ENCODE data around the gene F2R. TPM values are rescaled to one million over a fixed set of nuclear protein-coding genes. Genes with fewer than 3 reads are reported as not detected.

Gene F2R
- total RNA-seq, 2 experiments from 2014 or later = 7.5 to 7.9 TPM

GRCh38 chr5:76681287-76681686 is 34.6 kb upstream of the F2R start:
- H3K9me3 Mint-ChIP-seq (ENCODE audit: insufficient read depth) = no peaks in the 10 kb centered on the region
- DNase-seq (no peak), ATAC-seq (no peak)
- peaks cover 56% of the 10 kb centered on the region for H3K36me3 Mint-ChIP-seq (ENCODE audit: low read depth)
- no peaks in the 10 kb centered on the region for H3K27me3 Mint-ChIP-seq (ENCODE audit: low read depth)
- no peak overlapping the region for H3K27ac Mint-ChIP-seq
- CTCF ChIA-PET = no interaction called here
- POLR2A ChIA-PET = no interaction called here
- no peak overlapping the region for H3K4me3 Mint-ChIP-seq
- peaks cover 4% of the 10 kb centered on the region for H3K4me1 Mint-ChIP-seq (ENCODE audit: low read depth)

GRCh38 chr5:76682387-76682786 is 33.5 kb upstream of the F2R start:
- H3K4me1 Mint-ChIP-seq (ENCODE audit: low read depth) = peaks cover 4% of the 10 kb centered on the region
- H3K27me3 Mint-ChIP-seq (ENCODE audit: low read depth) = no peaks in the 10 kb centered on the region
- peaks cover 55% of the 10 kb centered on the region for H3K36me3 Mint-ChIP-seq (ENCODE audit: low read depth)
- POLR2A ChIA-PET = no interaction called here
- DNase-seq (no peak), ATAC-seq (no peak)
- no peaks in the 10 kb centered on the region for H3K9me3 Mint-ChIP-seq (ENCODE audit: insufficient read depth)
- H3K27ac Mint-ChIP-seq = no peak overlapping the region
- CTCF ChIA-PET = no interaction called here
- H3K4me3 Mint-ChIP-seq = no peak overlapping the region

- DNase-seq (no peak), ATAC-seq (no peak)
- peaks cover 57% of the 10 kb centered on the region for H3K36me3 Mint-ChIP-seq (ENCODE audit: low read depth)
- H3K27ac Mint-ChIP-seq = no peak overlapping the region
- H3K4me1 Mint-ChIP-seq (ENCODE audit: low read depth) = peaks cover 4% of the 10 kb centered on the region
- ChIA-PET CTCF (interaction anchor here (0.7 to 1.4 kb wide), 3 partner anchors 10 to 90 kb away, joined by 3 to 5 read pairs (median 4); no protein-coding TSS in a partner anchor), POLR2A (interaction anchor here (0.6 kb wide), 1 partner anchor 18 kb away, joined by 3 read pairs; no protein-coding TSS in a partner anchor)
- H3K4me3 Mint-ChIP-seq = no peak overlapping the region
- H3K9me3 Mint-ChIP-seq (ENCODE audit: insufficient read depth) = no peaks in the 10 kb centered on the region
- no peaks in the 10 kb centered on the region for H3K27me3 Mint-ChIP-seq (ENCODE audit: low read depth)
Measured at GRCh38 chr5:76683816-76684731, 31.9 kb upstream of the F2R start.

GRCh38 chr5:76684756-76685519 is 31.0 kb upstream of the F2R start:
- Mint-ChIP-seq H3K4me1 (ENCODE audit: low read depth) (peaks cover 4% of the 10 kb centered on the region), H3K27ac (no peak overlapping the region), H3K9me3 (ENCODE audit: insufficient read depth) (no peaks in the 10 kb centered on the region), H3K4me3 (no peak overlapping the region), H3K27me3 (ENCODE audit: low read depth) (no peaks in the 10 kb centered on the region), H3K36me3 (ENCODE audit: low read depth) (peaks cover 56% of the 10 kb centered on the region)
- ATAC-seq (no peak), DNase-seq (no peak)
- POLR2A ChIA-PET = interaction anchor here (0.6 kb wide), 1 partner anchor 17 kb away, joined by 3 read pairs; no protein-coding TSS in a partner anchor
- CTCF ChIA-PET = interaction anchor here (1.2 kb wide), 1 partner anchor 11 kb away, joined by 4 read pairs; no protein-coding TSS in a partner anchor

- Mint-ChIP-seq H3K27me3 (ENCODE audit: low read depth) (no peaks in the 10 kb centered on the region), H3K36me3 (ENCODE audit: low read depth) (peaks cover 54% of the 10 kb centered on the region), H3K4me1 (ENCODE audit: low read depth) (peaks cover 4% of the 10 kb centered on the region), H3K4me3 (no peak overlapping the region), H3K9me3 (ENCODE audit: insufficient read depth) (no peaks in the 10 kb centered on the region), H3K27ac (no peak overlapping the region)
- DNase-seq (no peak), ATAC-seq (no peak)
- POLR2A ChIA-PET = no interaction called here
- CTCF ChIA-PET = no interaction called here
Measured at GRCh38 chr5:76685704-76686103, 30.2 kb upstream of the F2R start.

GRCh38 chr5:76688212-76688611 is 27.7 kb upstream of the F2R start:
- no peaks in the 10 kb centered on the region for H3K27me3 Mint-ChIP-seq (ENCODE audit: low read depth)

GRCh38 chr5:76688836-76689235 is 27.1 kb upstream of the F2R start:
- H3K9me3 Mint-ChIP-seq (ENCODE audit: insufficient read depth) = no peaks in the 10 kb centered on the region
- H3K36me3 Mint-ChIP-seq (ENCODE audit: low read depth) = peaks cover 55% of the 10 kb centered on the region
- H3K27ac Mint-ChIP-seq = no peak overlapping the region
- no peak overlapping the region for H3K4me3 Mint-ChIP-seq
- no peak for DNase-seq
- POLR2A ChIA-PET = no interaction called here
- CTCF ChIA-PET = interaction anchor here (1.3 to 1.5 kb wide), 3 partner anchors 14 to 86 kb away, joined by 4 read pairs; no protein-coding TSS in a partner anchor
- ATAC-seq = no peak
- peaks cover 6% of the 10 kb centered on the region for H3K4me1 Mint-ChIP-seq (ENCODE audit: low read depth)
- H3K27me3 Mint-ChIP-seq (ENCODE audit: low read depth) = no peaks in the 10 kb centered on the region

More at GRCh38 chr5:76688212-76688611, 27.7 kb upstream of the F2R start:
- no peak for ATAC-seq
- DNase-seq = no peak
- Mint-ChIP-seq H3K36me3 (ENCODE audit: low read depth) (peaks cover 58% of the 10 kb centered on the region), H3K4me1 (ENCODE audit: low read depth) (peaks cover 6% of the 10 kb centered on the region), H3K4me3 (no peak overlapping the region), H3K27ac (no peak overlapping the region), H3K9me3 (ENCODE audit: insufficient read depth) (no peaks in the 10 kb centered on the region)
- CTCF ChIA-PET = interaction anchor here (1.5 kb wide), 1 partner anchor 87 kb away, joined by 4 read pairs; no protein-coding TSS in a partner anchor
- POLR2A ChIA-PET = interaction anchor here (0.6 kb wide), 1 partner anchor 1176 kb away, joined by 3 read pairs; no protein-coding TSS in a partner anchor

- Mint-ChIP-seq H3K27me3 (ENCODE audit: low read depth) (no peaks in the 10 kb centered on the region), H3K36me3 (ENCODE audit: low read depth) (peaks cover 52% of the 10 kb centered on the region), H3K9me3 (ENCODE audit: insufficient read depth) (no peaks in the 10 kb centered on the region), H3K4me3 (no peak overlapping the region), H3K27ac (no peak overlapping the region), H3K4me1 (ENCODE audit: low read depth) (peaks cover 6% of the 10 kb centered on the region)
- no peak for ATAC-seq
- POLR2A ChIA-PET = no interaction called here
- no peak for DNase-seq
- CTCF ChIA-PET = interaction anchor here (1.3 to 1.5 kb wide), 3 partner anchors 13 to 85 kb away, joined by 4 read pairs; no protein-coding TSS in a partner anchor
Measured at GRCh38 chr5:76689321-76690036, 26.4 kb upstream of the F2R start.

GRCh38 chr5:76690037-76690679 is 25.8 kb upstream of the F2R start:
- ChIA-PET POLR2A (no interaction called here), CTCF (interaction anchor here (1.3 to 2.6 kb wide), 4 partner anchors 12 to 85 kb away, joined by 4 to 12 read pairs (median 4); no protein-coding TSS in a partner anchor)
- ATAC-seq = no peak
- Mint-ChIP-seq H3K9me3 (ENCODE audit: insufficient read depth) (no peaks in the 10 kb centered on the region), H3K27me3 (ENCODE audit: low read depth) (no peaks in the 10 kb centered on the region), H3K27ac (no peak overlapping the region), H3K4me1 (ENCODE audit: low read depth) (peaks cover 4% of the 10 kb centered on the region), H3K36me3 (ENCODE audit: low read depth) (peaks cover 50% of the 10 kb centered on the region), H3K4me3 (no peak overlapping the region)
- DNase-seq = no peak

GRCh38 chr5:76690704-76691466 is 25.0 kb upstream of the F2R start:
- no peak for ATAC-seq
- Mint-ChIP-seq H3K27me3 (ENCODE audit: low read depth) (no peaks in the 10 kb centered on the region), H3K9me3 (ENCODE audit: insufficient read depth) (no peaks in the 10 kb centered on the region), H3K4me3 (no peak overlapping the region), H3K36me3 (ENCODE audit: low read depth) (peaks cover 52% of the 10 kb centered on the region), H3K27ac (no peak overlapping the region), H3K4me1 (ENCODE audit: low read depth) (peaks cover 4% of the 10 kb centered on the region)
- no peak for DNase-seq
- ChIA-PET POLR2A (no interaction called here), CTCF (interaction anchor here (2.6 kb wide), 1 partner anchor 84 kb away, joined by 12 read pairs; no protein-coding TSS in a partner anchor)

All from activated CD8-positive, alpha-beta T cell treated with anti-CD3 and anti-CD28 coated beads, Interleukin-2, amount 10 ng/mL, durations not matched to agents 7 days and 5 days (primary cell).